ENCODE results near the gene SDK1. TPM values are rescaled to one million over a fixed set of nuclear protein-coding genes. Genes with fewer than 3 reads are reported as not detected.

The SDK1 gene
- total RNA-seq, 4 donors from 2014 or later: 1.2 to 1.8 (median 1.5) TPM

DNA sequence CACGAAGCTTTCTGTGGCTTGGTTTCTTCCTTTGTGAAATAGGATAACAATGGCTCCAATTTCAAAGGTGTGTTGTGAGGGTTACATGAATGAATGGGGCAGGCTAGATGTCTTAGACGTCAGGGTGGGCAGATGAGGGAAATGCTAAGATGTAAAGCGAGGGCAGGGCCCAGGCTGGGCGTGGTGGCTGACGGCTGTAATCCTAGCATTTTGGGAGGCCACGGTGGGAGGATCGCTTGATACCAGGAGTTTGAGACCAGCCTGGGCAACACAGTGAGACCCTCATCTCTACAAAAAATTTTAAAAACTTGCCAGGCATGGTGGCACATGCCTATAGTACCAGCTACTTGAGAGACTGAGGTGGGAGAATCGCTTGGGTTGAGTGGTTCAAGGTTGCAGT is 773.4 kb downstream of the SDK1 start:
- no peak for TF ChIP-seq POLR2A (IDR thresholded peaks at IDR 0.05)
- TF ChIP-seq, protein P1, sequence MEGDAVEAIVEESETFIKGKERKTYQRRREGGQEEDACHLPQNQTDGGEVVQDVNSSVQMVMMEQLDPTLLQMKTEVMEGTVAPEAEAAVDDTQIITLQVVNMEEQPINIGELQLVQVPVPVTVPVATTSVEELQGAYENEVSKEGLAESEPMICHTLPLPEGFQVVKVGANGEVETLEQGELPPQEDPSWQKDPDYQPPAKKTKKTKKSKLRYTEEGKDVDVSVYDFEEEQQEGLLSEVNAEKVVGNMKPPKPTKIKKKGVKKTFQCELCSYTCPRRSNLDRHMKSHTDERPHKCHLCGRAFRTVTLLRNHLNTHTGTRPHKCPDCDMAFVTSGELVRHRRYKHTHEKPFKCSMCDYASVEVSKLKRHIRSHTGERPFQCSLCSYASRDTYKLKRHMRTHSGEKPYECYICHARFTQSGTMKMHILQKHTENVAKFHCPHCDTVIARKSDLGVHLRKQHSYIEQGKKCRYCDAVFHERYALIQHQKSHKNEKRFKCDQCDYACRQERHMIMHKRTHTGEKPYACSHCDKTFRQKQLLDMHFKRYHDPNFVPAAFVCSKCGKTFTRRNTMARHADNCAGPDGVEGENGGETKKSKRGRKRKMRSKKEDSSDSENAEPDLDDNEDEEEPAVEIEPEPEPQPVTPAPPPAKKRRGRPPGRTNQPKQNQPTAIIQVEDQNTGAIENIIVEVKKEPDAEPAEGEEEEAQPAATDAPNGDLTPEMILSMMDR (IDR thresholded peaks at IDR 0.05 in 4 of 5, conservative IDR thresholded peaks at IDR 0.05 in 1 of 5): no peak
- H3K4me3 ChIP-seq: no peak overlapping the region
- no peaks in the 10 kb centered on the region for H3K9me3 ChIP-seq
- no peak for DNase-seq
- no peak for ATAC-seq
- in situ Hi-C loops (cut with MboI; ENCODE audit: low sequenced_read_pairs in 4 of 4): no loop called here
- no peaks in the 10 kb centered on the region for H3K27me3 ChIP-seq
- no peak overlapping the region for H3K27ac ChIP-seq
- no peaks in the 10 kb centered on the region for H3K36me3 ChIP-seq
- intact Hi-C loops (cut with DNase I; ENCODE audit: low total_unique reads): no loop called here
- H3K4me1 ChIP-seq: no peaks in the 10 kb centered on the region

GRCh38 chr7:4074994-4075393 is 773.9 kb downstream of the SDK1 start:
- intact Hi-C loops (cut with DNase I; ENCODE audit: low total_unique reads): no loop called here
- H3K27me3 ChIP-seq: no peaks in the 10 kb centered on the region
- no peaks in the 10 kb centered on the region for H3K4me1 ChIP-seq
- H3K27ac ChIP-seq: no peak overlapping the region
- H3K4me3 ChIP-seq: no peak overlapping the region
- TF ChIP-seq POLR2A (IDR thresholded peaks at IDR 0.05): no peak
- TF ChIP-seq, protein P1 (IDR thresholded peaks at IDR 0.05 in 4 of 5, conservative IDR thresholded peaks at IDR 0.05 in 1 of 5): no peak
- no peaks in the 10 kb centered on the region for H3K36me3 ChIP-seq
- in situ Hi-C loops (cut with MboI; ENCODE audit: low sequenced_read_pairs in 4 of 4): no loop called here
- DNase-seq (no peak), ATAC-seq (no peak)
- no peaks in the 10 kb centered on the region for H3K9me3 ChIP-seq

- H3K36me3 ChIP-seq: no peaks in the 10 kb centered on the region
- H3K4me3 ChIP-seq: no peak overlapping the region
- no peaks in the 10 kb centered on the region for H3K27me3 ChIP-seq
- no peak for ATAC-seq
- H3K27ac ChIP-seq: no peak overlapping the region
- no peaks in the 10 kb centered on the region for H3K4me1 ChIP-seq
- no peaks in the 10 kb centered on the region for H3K9me3 ChIP-seq
- intact Hi-C loops (cut with DNase I; ENCODE audit: low total_unique reads) (no loop called here), in situ Hi-C loops (cut with MboI; ENCODE audit: low sequenced_read_pairs in 4 of 4) (no loop called here)
- DNase-seq: no peak
- TF ChIP-seq, protein P1 (IDR thresholded peaks at IDR 0.05 in 4 of 5, conservative IDR thresholded peaks at IDR 0.05 in 1 of 5): no peak
- TF ChIP-seq POLR2A (IDR thresholded peaks at IDR 0.05): no peak
These were observed 775.7 kb downstream of the SDK1 start for GRCh38 chr7:4076701-4077294.

DNA sequence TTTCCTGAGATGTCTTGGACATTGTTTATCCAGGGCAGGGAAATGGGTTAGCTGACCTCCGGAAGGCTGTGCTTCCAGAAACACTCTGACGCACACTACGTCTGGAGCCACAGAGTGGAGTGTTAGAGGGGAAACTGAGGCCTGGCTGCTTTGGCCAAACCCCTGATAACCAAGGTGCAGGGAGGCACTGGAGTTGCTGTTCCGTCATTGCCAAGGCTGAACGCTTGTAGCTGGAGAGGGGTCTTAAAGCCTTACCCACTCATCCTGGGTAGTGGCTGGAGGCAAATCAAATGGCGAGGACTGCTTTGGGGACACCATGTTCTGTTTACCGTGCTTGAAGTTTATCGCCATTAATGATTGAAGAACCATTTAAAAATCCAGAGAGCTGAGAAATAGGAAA is 776.9 kb downstream of the SDK1 start:
- no peak for ATAC-seq
- Histone ChIP-seq H3K27me3 (no peaks in the 10 kb centered on the region), H3K9me3 (no peaks in the 10 kb centered on the region), H3K36me3 (no peaks in the 10 kb centered on the region), H3K4me3 (no peak overlapping the region), H3K27ac (no peak overlapping the region), H3K4me1 (no peaks in the 10 kb centered on the region)
- in situ Hi-C loops (cut with MboI; ENCODE audit: low sequenced_read_pairs in 4 of 4) (no loop called here), intact Hi-C loops (cut with DNase I; ENCODE audit: low total_unique reads) (no loop called here)
- no peak for DNase-seq
- no peak for TF ChIP-seq POLR2A (IDR thresholded peaks at IDR 0.05)
- TF ChIP-seq, protein P1 (IDR thresholded peaks at IDR 0.05 in 4 of 5, conservative IDR thresholded peaks at IDR 0.05 in 1 of 5): no peak

- in situ Hi-C loops (cut with MboI; ENCODE audit: low sequenced_read_pairs in 4 of 4) (no loop called here), intact Hi-C loops (cut with DNase I; ENCODE audit: low total_unique reads) (no loop called here)
- DNase-seq: no peak
- no peaks in the 10 kb centered on the region for H3K9me3 ChIP-seq
- ATAC-seq: no peak
- TF ChIP-seq, protein P1 (IDR thresholded peaks at IDR 0.05 in 4 of 5, conservative IDR thresholded peaks at IDR 0.05 in 1 of 5): no peak
- no peak for TF ChIP-seq POLR2A (IDR thresholded peaks at IDR 0.05)
- no peaks in the 10 kb centered on the region for H3K36me3 ChIP-seq
- H3K4me3 ChIP-seq: no peak overlapping the region
- H3K27ac ChIP-seq: no peak overlapping the region
- no peaks in the 10 kb centered on the region for H3K4me1 ChIP-seq
- H3K27me3 ChIP-seq: no peaks in the 10 kb centered on the region
These were observed 777.5 kb downstream of the SDK1 start for GRCh38 chr7:4078580-4078979.
